HEK293 (cell line): Measurements from ENCODE around the gene EIF3B.
A peak's percentile ranks its signal among the peaks of the same experiment; 100 is the strongest.

Source experiments
- CTCF ChIA-PET: fragments of 350-600 bp; formaldehyde crosslinking; extraction: SDS; loops from one replicate; lab custom pipeline; 2021; ENCODE audit warnings: antibody characterized with exemption; lab: Yijun Ruan, JAX
- POLR2A ChIA-PET: fragments of 300-600 bp; formaldehyde crosslinking; extraction: SDS; loops from one replicate; lab custom pipeline; 2020; ENCODE audit warnings: antibody characterized with exemption, inconsistent platforms; lab: Yijun Ruan, JAX
- H3K27ac ChIP-seq: fragments of 200-500 bp; sonication (Bioruptor generic); 2 replicates; pipeline ENCODE4 v1.5.1; 2014; ENCODE audit warnings: low read depth, low read length, control low read depth, inconsistent platforms; ENCODE audit errors: extremely low read depth
- H3K36me3 ChIP-seq, 2 experiments: fragments of 200-500 bp in 1 of 2; sonication (Bioruptor generic) in 1 of 2; 1 replicate in 1 of 2; 2 replicates in 1 of 2; pipeline ENCODE4 v1.5.1; 2014 to 2017; ENCODE audit warnings: inconsistent platforms in 2 of 2, low read length in 2 of 2; ENCODE audit not compliant: control insufficient read depth in 2 of 2, insufficient read depth in 1 of 2
- H3K4me1 ChIP-seq: fragments of 200-500 bp; sonication (Bioruptor generic); 2 replicates; pipeline ENCODE4 v1.5.1; 2014; ENCODE audit warnings: mild to moderate bottlenecking, low read length, inconsistent platforms; ENCODE audit not compliant: control insufficient read depth, insufficient read depth
- H3K4me3 ChIP-seq: 2 replicates; pipeline ENCODE4 v1.5.1; 2011; ENCODE audit warnings: low read depth, mild to moderate bottlenecking, control low read depth, low read length, moderate library complexity
- H3K9me3 ChIP-seq: fragments of 200-500 bp; sonication (Bioruptor generic); 2 replicates; pipeline ENCODE4 v1.5.1; 2014; ENCODE audit warnings: low read depth, low read length, inconsistent platforms; ENCODE audit not compliant: control insufficient read depth, insufficient read depth
- CTCF ChIP-seq: fragments of 450-650 bp; formaldehyde crosslinking; IDR thresholded peaks from 2 replicates; pipeline ENCODE4 v1.5.1; 2016; ENCODE audit warnings: missing biosample characterization, missing genetic modification characterization
- GLIS1 ChIP-seq: fragments of 450-650 bp; formaldehyde crosslinking; IDR thresholded peaks from 2 replicates; pipeline ENCODE4 v1.5.1; 2016; ENCODE audit warnings: missing biosample characterization, missing genetic modification characterization
- GLIS2 ChIP-seq: fragments of 450-650 bp; formaldehyde crosslinking; IDR thresholded peaks from 2 replicates; pipeline ENCODE4 v1.5.1; 2016; ENCODE audit warnings: missing biosample characterization, missing genetic modification characterization
- HIC1 ChIP-seq: fragments of 450-650 bp; formaldehyde crosslinking; IDR thresholded peaks from 2 replicates; pipeline ENCODE4 v1.5.1; 2016; ENCODE audit warnings: missing biosample characterization, missing genetic modification characterization
- KLF10 ChIP-seq: fragments of 450-650 bp; IDR thresholded peaks from 2 replicates; pipeline ENCODE4 v1.5.1; 2018; ENCODE audit warnings: missing biosample characterization, mild to moderate bottlenecking, missing genetic modification characterization
- KLF17 ChIP-seq: fragments of 450-650 bp; formaldehyde crosslinking; IDR thresholded peaks from 2 replicates; pipeline ENCODE4 v1.5.1; 2016; ENCODE audit warnings: missing biosample characterization, missing genetic modification characterization
- OVOL3 ChIP-seq: fragments of 450-650 bp; formaldehyde crosslinking; IDR thresholded peaks from 2 replicates; pipeline ENCODE4 v1.5.1; 2016; ENCODE audit warnings: missing biosample characterization, missing genetic modification characterization
- PATZ1 ChIP-seq: fragments of 450-650 bp; formaldehyde crosslinking; IDR thresholded peaks from 2 replicates; pipeline ENCODE4 v1.5.1; 2016; ENCODE audit warnings: missing biosample characterization, missing genetic modification characterization
- REPIN1 ChIP-seq: fragments of 450-650 bp; formaldehyde crosslinking; IDR thresholded peaks from 2 replicates; pipeline ENCODE4 v1.5.1; 2017; ENCODE audit warnings: missing biosample characterization, missing genetic modification characterization, low read depth
- TCF7L2 ChIP-seq: IDR thresholded peaks from 2 replicates; pipeline ENCODE4 v1.6.1; 2011; ENCODE audit warnings: low read depth, mild to moderate bottlenecking, inconsistent platforms, low read length, moderate library complexity, borderline replicate concordance
- TRIM28 ChIP-seq: IDR thresholded peaks from 2 replicates; pipeline ENCODE4 v1.6.1; 2011; ENCODE audit warnings: low read length, control low read depth, borderline replicate concordance
- ZBTB20 ChIP-seq: fragments of 450-650 bp; formaldehyde crosslinking; IDR thresholded peaks from 2 replicates; pipeline ENCODE4 v1.5.1; 2016; ENCODE audit warnings: missing biosample characterization, missing genetic modification characterization
- ZBTB8A ChIP-seq: fragments of 450-650 bp; formaldehyde crosslinking; IDR thresholded peaks from 2 replicates; pipeline ENCODE4 v1.5.1; 2016; ENCODE audit warnings: missing biosample characterization, missing genetic modification characterization
- ZNF114 ChIP-seq: fragments of 450-650 bp; formaldehyde crosslinking; IDR thresholded peaks from 2 replicates; pipeline ENCODE4 v1.5.0; 2017; ENCODE audit warnings: missing biosample characterization, missing genetic modification characterization
- ZNF174 ChIP-seq: fragments of 450-650 bp; formaldehyde crosslinking; IDR thresholded peaks from 2 replicates; pipeline ENCODE4 v1.5.0; 2017; ENCODE audit warnings: missing biosample characterization, mild to moderate bottlenecking, missing genetic modification characterization
- ZNF18 ChIP-seq: fragments of 450-650 bp; formaldehyde crosslinking; IDR thresholded peaks from 2 replicates; pipeline ENCODE4 v1.5.1; 2016; ENCODE audit warnings: missing biosample characterization, missing genetic modification characterization
- ZNF23 ChIP-seq: fragments of 450-650 bp; formaldehyde crosslinking; IDR thresholded peaks from 2 replicates; pipeline ENCODE4 v1.5.1; 2016; ENCODE audit warnings: missing biosample characterization, missing genetic modification characterization, borderline replicate concordance
- ZNF24 ChIP-seq: fragments of 450-650 bp; formaldehyde crosslinking; IDR thresholded peaks from 2 replicates; pipeline ENCODE4 v1.5.1; 2016; ENCODE audit warnings: missing biosample characterization, missing genetic modification characterization
- ZNF280C ChIP-seq: fragments of 450-650 bp; formaldehyde crosslinking; IDR thresholded peaks from 2 replicates; pipeline ENCODE4 v1.5.1; 2016; ENCODE audit warnings: missing biosample characterization, missing genetic modification characterization
- ZNF335 ChIP-seq: fragments of 450-650 bp; formaldehyde crosslinking; conservative IDR thresholded peaks from 2 replicates; pipeline ENCODE4 v1.5.1; 2016; ENCODE audit warnings: missing biosample characterization, missing genetic modification characterization
- ZNF521 ChIP-seq: fragments of 450-650 bp; formaldehyde crosslinking; IDR thresholded peaks from 2 replicates; pipeline ENCODE4 v1.5.1; 2017; ENCODE audit warnings: missing biosample characterization, mild to moderate bottlenecking, missing genetic modification characterization
- ZNF544 ChIP-seq: fragments of 450-650 bp; formaldehyde crosslinking; IDR thresholded peaks from 2 replicates; pipeline ENCODE4 v1.5.0; 2017; ENCODE audit warnings: missing biosample characterization, missing genetic modification characterization
- ZNF610 ChIP-seq: fragments of 450-650 bp; formaldehyde crosslinking; IDR thresholded peaks from 2 replicates; pipeline ENCODE4 v1.5.1; 2016; ENCODE audit warnings: missing biosample characterization, missing genetic modification characterization, borderline replicate concordance
- ZNF707 ChIP-seq: fragments of 450-650 bp; formaldehyde crosslinking; IDR thresholded peaks from 2 replicates; pipeline ENCODE4 v1.5.1; 2016; ENCODE audit warnings: missing biosample characterization, missing genetic modification characterization
- ZSCAN30 ChIP-seq: fragments of 450-650 bp; IDR thresholded peaks from 2 replicates; pipeline ENCODE4 v1.5.1; 2018; ENCODE audit warnings: missing biosample characterization, mild to moderate bottlenecking, missing genetic modification characterization, moderate library complexity

EIF3B gene

GRCh38 chr7:2403718-2404648, 49.4 kb downstream of the EIF3B start:
- TF ChIP-seq HIC1 = no peak
- no peak for TF ChIP-seq ZNF18 (tag by site-specific recombination)
- TF ChIP-seq CTCF (tag by site-specific recombination) = peak; percentile 49
- TF ChIP-seq ZNF335 (tag by site-specific recombination) = peak; percentile 78
- TF ChIP-seq ZNF174 (tag by site-specific recombination) = no peak
- 0 out of 2 replicates have a peak, but pooled peaks have one; percentile 5 for TF ChIP-seq GLIS1 (tag by site-specific recombination)
- TF ChIP-seq ZSCAN30 (tag by site-specific recombination) = 0 out of 2 replicates have a peak, but pooled peaks have one; percentile 10
- TF ChIP-seq ZBTB20 (tag by site-specific recombination) = peak; percentile 81; the same call in 1 of the 2 replicates
- no peak for TF ChIP-seq ZNF521 (tag by site-specific recombination)
- TF ChIP-seq OVOL3 (tag by site-specific recombination) = no peak
- no peak for TF ChIP-seq ZNF610 (tag by site-specific recombination)
- no peak for TF ChIP-seq REPIN1 (tag by site-specific recombination)
- TF ChIP-seq ZNF24 = no peak
- TF ChIP-seq ZNF23 = no peak
- no peak for TF ChIP-seq TRIM28
- no peak for TF ChIP-seq ZNF707 (tag by site-specific recombination)
- peak; percentile 64 for TF ChIP-seq ZBTB8A
- 0 out of 2 replicates have a peak, but pooled peaks have one; percentile 16 for TF ChIP-seq PATZ1 (tag by site-specific recombination)
- TF ChIP-seq GLIS2 (tag by site-specific recombination) = peak; percentile 38; the same call in 1 of the 2 replicates
- TF ChIP-seq ZNF544 (tag by site-specific recombination) = no peak
- no peak for TF ChIP-seq ZNF114 (tag by site-specific recombination)
- no peak for TF ChIP-seq ZNF280C (tag by site-specific recombination)
- TF ChIP-seq KLF17 (tag by site-specific recombination) = no peak
- 0 out of 2 replicates have a peak, but pooled peaks have one; percentile 13 for TF ChIP-seq KLF10 (tag by site-specific recombination)
- no peak for TF ChIP-seq TCF7L2
- POLR2A ChIA-PET = interaction anchor here (0.6 to 1.9 kb wide), 5 partner anchors 9 to 391 kb away, joined by 3 to 11 read pairs (median 4); partner anchors contain the start of gene EIF3B
- H3K9me3 ChIP-seq = no peaks in the 10 kb centered on the region
- H3K4me3 ChIP-seq = peak overlapping the region; percentile 74
- H3K36me3 ChIP-seq = no peaks in the 10 kb centered on the region
- CTCF ChIA-PET = no interaction called here
- peak overlapping the region; percentile 68; the same call in 1 of the 2 replicates for H3K27ac ChIP-seq
- H3K4me1 ChIP-seq = peaks cover 10% of the 10 kb centered on the region
